Chondrocyte (in vitro differentiated cells): Measurements from ENCODE around the gene SELENOO. TPM values are rescaled to one million over a fixed set of nuclear protein-coding genes. Genes with fewer than 3 reads are reported as not detected.
A peak's percentile ranks its signal among the peaks of the same experiment; 100 is the strongest.

Source experiments
- DNase-seq: peaks from one replicate; pipeline ENCODE4 v3.0.0; 2021; ENCODE audit warnings: mixed read lengths, low spot score
- H3K27ac Mint-ChIP-seq: one replicate; pipeline ENCODE4 v1.8.0; 2021; ENCODE audit warnings: mild to moderate bottlenecking, moderate library complexity, mixed read lengths; ENCODE audit not compliant: unreplicated experiment
- H3K27me3 Mint-ChIP-seq: 2 replicates; pipeline ENCODE4 v1.8.0; 2021; ENCODE audit warnings: low read depth, mixed read lengths
- H3K36me3 Mint-ChIP-seq: 2 replicates; pipeline ENCODE4 v1.8.0; 2021; ENCODE audit warnings: low read depth, mixed read lengths
- H3K4me1 Mint-ChIP-seq: 2 replicates; pipeline ENCODE4 v1.8.0; 2021; ENCODE audit warnings: low read depth, mild to moderate bottlenecking, mixed read lengths
- H3K4me3 Mint-ChIP-seq: one replicate; pipeline ENCODE4 v1.8.0; 2021; ENCODE audit warnings: mild to moderate bottlenecking, moderate library complexity, mixed read lengths; ENCODE audit not compliant: unreplicated experiment
- H3K9me3 Mint-ChIP-seq: 2 replicates; pipeline ENCODE4 v1.8.0; 2021; ENCODE audit warnings: low read depth, mixed read lengths
- CTCF ChIP-seq: fragments of 200-600 bp; sonication (generic); IDR thresholded peaks from 2 replicates; pipeline ENCODE4 v1.5.0; 2021; ENCODE audit warnings: antibody characterized with exemption, mild to moderate bottlenecking, moderate library complexity
- long read RNA-seq: library from polyadenylated mRNA; stranded (forward); transcript quantifications from one replicate; pipeline ENCODE4 v2.0.0, GENCODE V29; 2021
- total RNA-seq: library from RNA; stranded (reverse); gene quantifications from 3 replicates; pipeline ENCODE4 v1.2.1, GENCODE V29; 2021

Gene SELENOO
- 14.8 to 22.8 TPM (median 17.1 TPM) in 3 replicates for total RNA-seq
- long read RNA-seq, transcript SELENOO-201 (9 exons, 2,315 nt): major isoform, 88 of 116 reads
- long read RNA-seq, partial matches to known transcripts: 3 of 116 reads
- long read RNA-seq, other reads (novel, unspliced or antisense): 25 of 116 reads

DNA sequence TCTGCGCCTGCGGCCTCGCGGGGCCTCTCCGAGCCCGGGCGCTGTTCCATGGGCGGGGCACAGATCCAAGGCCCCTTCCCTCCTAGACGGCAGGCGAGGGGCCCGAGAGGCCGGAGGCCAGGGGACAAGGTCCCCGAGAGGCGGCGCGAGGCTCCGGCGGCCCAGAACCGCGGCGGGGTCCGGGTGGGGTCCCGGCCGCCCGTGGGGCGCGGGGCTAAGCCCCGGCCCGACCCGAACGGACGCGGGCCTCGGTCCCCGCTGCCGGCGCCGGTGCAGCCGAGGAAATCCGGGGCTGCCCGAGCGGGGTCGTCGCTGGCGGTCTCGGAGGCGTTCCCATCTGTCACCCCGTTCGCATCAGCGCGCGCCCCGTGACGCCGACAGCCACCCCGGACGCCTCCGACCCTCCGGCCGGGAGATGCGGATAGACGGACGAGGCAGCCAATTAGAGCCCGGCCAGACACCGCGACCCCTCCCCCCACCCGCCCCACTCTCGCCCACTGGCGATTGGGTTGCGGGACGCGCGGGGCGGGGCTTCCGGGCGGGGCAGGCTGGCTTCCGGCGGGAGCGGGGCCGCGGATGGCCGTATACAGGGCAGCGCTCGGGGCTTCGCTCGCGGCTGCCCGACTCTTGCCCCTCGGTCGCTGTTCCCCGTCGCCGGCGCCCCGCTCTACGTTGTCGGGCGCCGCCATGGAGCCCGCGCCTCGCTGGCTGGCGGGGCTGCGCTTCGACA is at the start of gene SELENOO:
TSS of gene SELENOO (plus strand) at position 551 of the 730 bp plus-strand sequence. CDS start at position 577, 26 bp downstream.
- H3K36me3 Mint-ChIP-seq: peaks cover 7% of the 10 kb centered on the region
- peak; percentile 12 for TF ChIP-seq CTCF
- H3K27ac Mint-ChIP-seq: no peak within 1 kb of the TSS
- DNase-seq: no peak
- peak within 1 kb of the TSS; percentile 75 for H3K4me3 Mint-ChIP-seq
- H3K9me3 Mint-ChIP-seq: no peaks in the 10 kb centered on the region
- no peaks in the 10 kb centered on the region for H3K27me3 Mint-ChIP-seq
- peaks cover 18% of the 10 kb centered on the region for H3K4me1 Mint-ChIP-seq

DNA sequence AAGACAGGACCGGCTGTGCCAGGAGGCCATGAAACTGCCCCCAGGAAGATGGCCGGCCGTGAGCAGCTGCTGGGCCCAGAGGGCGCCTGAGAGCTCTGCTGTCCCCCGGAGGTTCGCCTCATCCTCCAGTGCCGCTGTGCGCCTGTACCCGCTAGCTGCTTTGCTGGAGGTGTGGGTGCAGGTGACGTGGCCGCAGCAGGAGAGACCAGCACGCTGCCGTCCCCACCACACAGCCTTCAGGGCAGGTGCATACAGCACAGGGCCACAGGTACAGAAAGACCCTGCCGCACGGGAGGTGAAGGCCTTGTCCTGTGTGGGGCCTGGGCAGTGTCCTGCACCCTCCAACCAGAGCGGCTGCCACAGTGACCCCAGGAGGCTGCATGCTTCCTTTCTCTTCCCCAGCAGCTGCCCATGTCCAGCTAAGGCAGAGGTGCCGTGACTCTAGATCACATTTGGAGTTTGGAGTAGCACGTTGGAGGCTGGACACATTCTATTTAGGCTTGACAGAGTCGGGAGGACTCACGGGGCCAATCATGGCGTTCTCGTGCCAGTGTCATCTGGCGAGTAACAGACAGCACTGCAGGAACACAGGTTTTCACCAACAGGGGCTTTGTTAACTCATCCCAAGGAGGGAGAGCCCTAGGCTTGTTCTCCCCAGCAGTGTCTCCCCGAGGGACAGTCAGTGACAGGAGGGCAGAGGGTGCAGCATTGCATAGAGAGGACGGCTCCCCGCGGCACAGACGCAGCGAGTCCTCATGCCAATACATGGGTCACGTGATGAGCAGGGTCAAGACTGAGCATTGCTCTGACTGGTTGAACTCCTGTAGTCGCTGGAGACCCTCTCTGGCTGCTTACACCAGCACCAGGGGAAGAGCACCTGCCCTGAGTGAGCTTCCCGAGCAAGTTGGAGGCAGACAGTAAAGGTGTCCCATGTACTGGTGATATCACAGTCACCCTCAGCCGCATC is 49.0 kb upstream of the SELENOO start:
- H3K27ac Mint-ChIP-seq: no peak overlapping the region
- no peaks in the 10 kb centered on the region for H3K9me3 Mint-ChIP-seq
- no peak for TF ChIP-seq CTCF
- DNase-seq: no peak
- H3K4me1 Mint-ChIP-seq: peaks cover 5% of the 10 kb centered on the region
- no peaks in the 10 kb centered on the region for H3K36me3 Mint-ChIP-seq
- H3K4me3 Mint-ChIP-seq: no peak overlapping the region
- no peaks in the 10 kb centered on the region for H3K27me3 Mint-ChIP-seq

DNA sequence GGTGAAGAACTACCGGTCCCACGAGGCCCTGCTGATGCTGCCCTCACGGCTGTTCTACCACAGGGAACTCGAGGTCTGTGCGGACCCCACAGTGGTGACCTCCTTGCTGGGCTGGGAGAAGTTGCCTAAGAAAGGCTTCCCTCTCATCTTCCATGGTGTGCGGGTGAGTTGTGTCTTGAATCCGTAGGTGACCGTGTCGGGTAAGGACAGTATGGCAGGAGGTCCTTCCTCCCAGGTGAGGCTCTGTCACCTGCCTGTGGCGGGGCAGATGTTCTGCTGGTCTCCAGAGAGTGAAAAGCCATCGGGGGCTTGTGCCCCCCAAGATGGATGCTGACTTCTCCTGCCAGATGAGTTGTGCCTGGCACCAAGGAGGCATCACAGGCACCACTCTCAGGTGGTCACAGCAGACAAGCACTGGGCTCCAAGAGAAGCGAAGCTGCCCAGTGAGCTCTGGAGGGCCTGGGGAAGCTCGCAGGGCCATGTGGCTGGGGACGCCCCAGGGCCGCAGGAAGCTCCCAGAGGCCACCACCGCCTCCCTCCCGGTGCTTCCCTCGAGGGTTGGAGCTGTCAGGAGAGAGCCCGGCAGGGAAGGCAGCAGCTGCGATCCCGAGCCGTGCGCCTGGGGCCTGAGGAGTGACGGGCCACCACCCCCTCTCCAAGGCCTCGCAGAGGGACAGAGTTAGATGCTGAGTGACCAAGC is 47.6 kb upstream of the SELENOO start:
- Mint-ChIP-seq H3K9me3 (no peaks in the 10 kb centered on the region), H3K27me3 (no peaks in the 10 kb centered on the region), H3K36me3 (no peaks in the 10 kb centered on the region), H3K4me1 (peaks cover 3% of the 10 kb centered on the region), H3K27ac (no peak overlapping the region), H3K4me3 (no peak overlapping the region)
- DNase-seq: no peak
- no peak for TF ChIP-seq CTCF

DNA sequence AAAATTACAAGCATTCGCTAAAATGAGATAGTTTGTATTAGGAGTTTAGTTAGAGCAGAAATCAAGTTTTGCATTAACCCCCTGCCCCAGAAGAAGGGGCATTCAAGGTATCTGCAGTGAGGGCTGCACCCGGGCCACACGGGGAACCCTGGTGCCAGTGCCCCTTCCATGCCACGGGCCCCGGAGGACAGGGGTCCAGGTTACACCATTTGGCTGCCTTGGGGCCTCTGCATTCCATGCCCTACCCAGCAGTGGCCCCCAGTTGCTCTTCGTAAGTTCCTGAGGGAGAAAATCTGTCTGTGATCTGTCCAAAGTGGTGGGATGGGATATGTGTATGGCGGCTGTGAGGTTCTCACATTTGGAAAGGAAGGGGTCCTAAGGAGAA is 47.1 kb upstream of the SELENOO start:
- H3K27ac Mint-ChIP-seq: no peak overlapping the region
- H3K36me3 Mint-ChIP-seq: no peaks in the 10 kb centered on the region
- peaks cover 3% of the 10 kb centered on the region for H3K4me1 Mint-ChIP-seq
- no peak for TF ChIP-seq CTCF
- H3K9me3 Mint-ChIP-seq: no peaks in the 10 kb centered on the region
- no peak for DNase-seq
- H3K27me3 Mint-ChIP-seq: peaks cover 3% of the 10 kb centered on the region
- H3K4me3 Mint-ChIP-seq: no peak overlapping the region
